ENCODE measurements around the gene TNNI2. TPM values are rescaled to one million over a fixed set of nuclear protein-coding genes. Genes with fewer than 3 reads are reported as not detected.

The TNNI2 gene
- total and polyA plus RNA-seq, 2 donors (not counting 3 experiments of a cell fraction or from before 2014, with no cell fraction given): not detected

DNA sequence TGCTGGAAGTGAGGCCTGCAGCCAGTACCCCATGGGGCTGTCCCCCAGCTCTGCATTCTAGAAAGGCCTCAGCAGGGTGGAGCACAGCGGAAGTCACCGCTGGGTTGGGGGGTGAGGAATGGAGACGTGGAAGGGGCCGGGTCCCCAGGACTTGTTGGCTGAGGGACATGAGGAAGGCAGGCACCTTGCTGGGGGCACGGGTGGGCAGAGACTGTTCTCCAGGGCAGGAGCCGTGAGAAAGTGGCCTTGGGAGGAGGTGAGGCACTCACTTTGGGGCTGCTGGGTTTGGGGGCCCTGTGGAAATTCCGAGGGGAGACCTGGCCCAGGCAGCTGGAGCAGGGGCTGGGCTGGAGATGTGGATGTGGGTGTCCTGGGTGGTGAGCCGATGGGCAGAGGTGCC is 5.0 kb downstream of the TNNI2 start:
- CTCF ChIA-PET: interaction anchor here (1.4 to 1.7 kb wide), 2 partner anchors 11 to 38 kb away, joined by 5 to 6 read pairs; no protein-coding TSS in a partner anchor
- H3K79me2 ChIP-seq (ENCODE audit: control insufficient read depth, insufficient read depth, low read length): no peaks in the 10 kb centered on the region
- H3K4me3 ChIP-seq (replicated peaks in 1 of 3; ENCODE audit: insufficient read depth in 1 of 3, low read depth in 1 of 3, low read length in 3 of 3): no peak overlapping the region
- no peaks in the 10 kb centered on the region for H3K36me3 ChIP-seq (ENCODE audit: control insufficient read depth in 2 of 2, extremely low read depth in 1 of 2, insufficient read depth in 2 of 2, low read length in 2 of 2)
- FAIRE-seq (no peak), DNase-seq (ENCODE audit: low read depth, low spot score) (no peak)
- H3K4me2 ChIP-seq (ENCODE audit: insufficient read depth, low read length): no peak overlapping the region
- H3K27me3 ChIP-seq (ENCODE audit: control insufficient read depth in 2 of 2, insufficient read depth in 2 of 2, low read length in 2 of 2): no peaks in the 10 kb centered on the region
- H3K9me1 ChIP-seq (replicated peaks; ENCODE audit: control insufficient read depth, extremely low read depth, insufficient read depth, low read length): no peaks in the 10 kb centered on the region
- no peaks in the 10 kb centered on the region for H3K4me1 ChIP-seq (ENCODE audit: control insufficient read depth, extremely low read depth, insufficient read depth, low read length)
- H3K27ac ChIP-seq (ENCODE audit: insufficient read depth, low read depth, low read length): no peak overlapping the region
- H4K20me1 ChIP-seq (replicated peaks; ENCODE audit: control insufficient read depth, extremely low read depth, insufficient read depth, low read length): no peaks in the 10 kb centered on the region
- no peak overlapping the region for H3K9ac ChIP-seq (replicated peaks; ENCODE audit: extremely low read depth, insufficient read depth, low read length)
- intact Hi-C loops (cut with micrococcal nuclease): no loop called here
- H2AFZ ChIP-seq (ENCODE audit: low read depth, low read length): no peak overlapping the region
- dilution Hi-C loops (cut with MboI; ENCODE audit: extremely low pct_ligation_motif_present, low sequenced_read_pairs): no loop called here
- H3K9me3 ChIP-seq (replicated peaks; ENCODE audit: control insufficient read depth, insufficient read depth, low read length): no peaks in the 10 kb centered on the region
- no TSS peak for BruUV-seq (replicated peaks)
- TF ChIP-seq MYC (IDR thresholded peaks at IDR 0.05; ENCODE audit: low read depth, low read length): no peak
- TF ChIP-seq JUN (IDR thresholded peaks at IDR 0.05; ENCODE audit: borderline replicate concordance, insufficient read depth, insufficient read length, low read depth): no peak
- TF ChIP-seq GATA2 (IDR thresholded peaks at IDR 0.05; ENCODE audit: insufficient read depth, insufficient read length, low read depth, low read length): no peak
- no peak for TF ChIP-seq POLR2AphosphoS5 (IDR thresholded peaks at IDR 0.05; ENCODE audit: insufficient read depth, low read depth, low read length)
- no peak for TF ChIP-seq POLR2A (IDR thresholded peaks at IDR 0.05; ENCODE audit: low read depth, low read length)
- TF ChIP-seq, protein P1, sequence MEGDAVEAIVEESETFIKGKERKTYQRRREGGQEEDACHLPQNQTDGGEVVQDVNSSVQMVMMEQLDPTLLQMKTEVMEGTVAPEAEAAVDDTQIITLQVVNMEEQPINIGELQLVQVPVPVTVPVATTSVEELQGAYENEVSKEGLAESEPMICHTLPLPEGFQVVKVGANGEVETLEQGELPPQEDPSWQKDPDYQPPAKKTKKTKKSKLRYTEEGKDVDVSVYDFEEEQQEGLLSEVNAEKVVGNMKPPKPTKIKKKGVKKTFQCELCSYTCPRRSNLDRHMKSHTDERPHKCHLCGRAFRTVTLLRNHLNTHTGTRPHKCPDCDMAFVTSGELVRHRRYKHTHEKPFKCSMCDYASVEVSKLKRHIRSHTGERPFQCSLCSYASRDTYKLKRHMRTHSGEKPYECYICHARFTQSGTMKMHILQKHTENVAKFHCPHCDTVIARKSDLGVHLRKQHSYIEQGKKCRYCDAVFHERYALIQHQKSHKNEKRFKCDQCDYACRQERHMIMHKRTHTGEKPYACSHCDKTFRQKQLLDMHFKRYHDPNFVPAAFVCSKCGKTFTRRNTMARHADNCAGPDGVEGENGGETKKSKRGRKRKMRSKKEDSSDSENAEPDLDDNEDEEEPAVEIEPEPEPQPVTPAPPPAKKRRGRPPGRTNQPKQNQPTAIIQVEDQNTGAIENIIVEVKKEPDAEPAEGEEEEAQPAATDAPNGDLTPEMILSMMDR (IDR thresholded peaks at IDR 0.05; ENCODE audit: extremely low read depth in 1 of 2, insufficient read depth in 1 of 2, low read depth in 1 of 2, low read length in 2 of 2): no peak
- no peak for TF ChIP-seq EZH2 (IDR thresholded peaks at IDR 0.05; ENCODE audit: borderline replicate concordance, low read depth, low read length, severe bottlenecking)
- TF ChIP-seq, protein P2, sequence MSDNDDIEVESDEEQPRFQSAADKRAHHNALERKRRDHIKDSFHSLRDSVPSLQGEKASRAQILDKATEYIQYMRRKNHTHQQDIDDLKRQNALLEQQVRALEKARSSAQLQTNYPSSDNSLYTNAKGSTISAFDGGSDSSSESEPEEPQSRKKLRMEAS (IDR thresholded peaks at IDR 0.05; ENCODE audit: insufficient read depth, insufficient read length): no peak
- TF ChIP-seq FOS (IDR thresholded peaks at IDR 0.05; ENCODE audit: borderline replicate concordance, insufficient read depth, low read length): no peak
- POLR2A ChIA-PET: no interaction called here
